HG03565 (cell line): ENCODE measurements around the gene BRD7.
A peak's percentile ranks its signal among the peaks of the same experiment; 100 is the strongest.
"Not testable (repeated sequence)": the region's sequence is repeated elsewhere in the genome, so short reads cannot be mapped to it uniquely, and the experiment has no call there.

Source experiments
- ATAC-seq: cut with Tn5 transposase; IDR thresholded peaks from one replicate; pipeline ENCODE4 v1.9.1; 2021; ENCODE audit warnings: mild to moderate bottlenecking, moderate library complexity; ENCODE audit not compliant: unreplicated experiment

The BRD7 gene

DNA sequence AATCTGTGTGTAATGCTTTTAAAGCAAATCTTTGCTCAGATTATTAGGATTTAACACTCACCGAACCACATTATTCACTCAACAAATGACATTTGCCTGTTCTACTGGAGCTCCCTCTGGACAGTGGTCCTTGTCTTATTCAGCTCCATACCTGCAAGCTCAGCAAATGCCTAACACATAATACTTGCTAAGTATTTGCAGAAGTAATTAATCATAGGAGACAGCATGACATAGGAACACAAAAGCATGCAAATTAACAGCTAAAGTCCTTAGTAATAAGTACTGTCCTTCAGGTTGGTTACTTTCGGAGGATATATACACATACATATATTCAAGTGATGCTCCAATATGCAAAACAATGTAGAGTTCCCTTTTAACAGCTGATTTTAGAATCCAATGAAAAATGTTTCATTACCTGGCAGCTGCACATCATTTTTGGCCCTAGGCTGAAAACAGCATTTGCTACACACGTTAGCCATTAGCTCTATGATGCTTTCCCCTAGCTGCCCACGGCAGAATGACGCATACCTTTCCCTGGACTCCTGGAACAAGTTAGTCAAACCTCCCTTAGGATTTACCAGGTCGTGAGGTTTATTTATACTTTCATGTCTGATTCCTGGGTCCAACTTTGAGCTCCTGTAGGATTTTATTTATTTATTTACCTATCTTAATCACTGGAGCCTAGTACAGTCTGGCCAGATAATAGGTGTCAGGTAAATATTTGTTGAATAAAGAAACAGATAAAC is 8.6 kb downstream of the BRD7 start:
- ATAC-seq, result no peak

GRCh38 chr16:50359626-50360025 is 9.2 kb downstream of the BRD7 start:
- no peak for ATAC-seq

- no peak for ATAC-seq
Observed at GRCh38 chr16:50354629-50355456, 13.9 kb downstream of the BRD7 start.

DNA sequence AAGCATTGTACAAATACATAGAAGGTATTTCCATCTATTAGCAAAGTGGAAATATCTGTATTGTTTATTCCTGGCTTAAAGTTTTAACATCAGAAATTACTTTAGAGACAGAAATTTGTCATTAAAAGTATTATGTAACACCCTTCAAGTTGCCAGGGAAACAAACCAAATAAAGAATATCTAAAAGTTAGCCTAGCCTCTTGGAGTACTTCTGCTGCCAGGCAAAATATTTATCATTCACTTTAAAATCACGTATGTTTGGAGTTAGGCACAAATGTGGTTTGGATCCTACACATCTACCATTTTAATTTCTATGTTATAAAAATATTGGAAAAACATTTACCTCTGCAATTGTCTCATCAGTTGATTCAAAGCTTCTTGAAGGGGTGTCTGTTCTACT is 14.7 kb downstream of the BRD7 start:
- ATAC-seq, result no peak

- no peak for ATAC-seq
Observed at GRCh38 chr16:50351952-50352351, 16.8 kb downstream of the BRD7 start.

- ATAC-seq, result no peak
Observed at GRCh38 chr16:50351116-50351515, 17.7 kb downstream of the BRD7 start.

- ATAC-seq, result not testable (repeated sequence)
Observed at GRCh38 chr16:50345210-50345609, 23.6 kb downstream of the BRD7 start.

DNA sequence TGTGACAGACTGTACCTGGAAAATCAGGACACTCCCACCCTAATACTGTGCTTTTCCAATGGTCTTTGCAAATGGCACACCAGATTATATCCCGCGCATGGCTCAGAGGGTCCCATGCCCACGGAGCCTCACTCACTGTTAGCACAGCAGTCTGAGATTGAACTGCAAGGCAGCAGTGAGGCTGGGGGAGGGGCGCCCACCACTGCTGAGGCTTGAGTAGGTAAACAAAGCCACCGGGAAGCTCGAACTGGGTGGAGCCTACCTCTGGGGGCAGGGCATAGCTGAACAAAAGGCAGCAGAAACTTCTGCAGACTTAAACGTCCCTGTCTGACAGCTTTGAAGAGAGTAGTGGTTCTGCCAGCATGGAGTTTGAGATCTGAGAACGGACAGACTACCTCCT is 25.2 kb downstream of the BRD7 start:
- not testable (repeated sequence) for ATAC-seq

- ATAC-seq, result no peak
Observed at GRCh38 chr16:50340578-50340977, 28.2 kb downstream of the BRD7 start.

DNA sequence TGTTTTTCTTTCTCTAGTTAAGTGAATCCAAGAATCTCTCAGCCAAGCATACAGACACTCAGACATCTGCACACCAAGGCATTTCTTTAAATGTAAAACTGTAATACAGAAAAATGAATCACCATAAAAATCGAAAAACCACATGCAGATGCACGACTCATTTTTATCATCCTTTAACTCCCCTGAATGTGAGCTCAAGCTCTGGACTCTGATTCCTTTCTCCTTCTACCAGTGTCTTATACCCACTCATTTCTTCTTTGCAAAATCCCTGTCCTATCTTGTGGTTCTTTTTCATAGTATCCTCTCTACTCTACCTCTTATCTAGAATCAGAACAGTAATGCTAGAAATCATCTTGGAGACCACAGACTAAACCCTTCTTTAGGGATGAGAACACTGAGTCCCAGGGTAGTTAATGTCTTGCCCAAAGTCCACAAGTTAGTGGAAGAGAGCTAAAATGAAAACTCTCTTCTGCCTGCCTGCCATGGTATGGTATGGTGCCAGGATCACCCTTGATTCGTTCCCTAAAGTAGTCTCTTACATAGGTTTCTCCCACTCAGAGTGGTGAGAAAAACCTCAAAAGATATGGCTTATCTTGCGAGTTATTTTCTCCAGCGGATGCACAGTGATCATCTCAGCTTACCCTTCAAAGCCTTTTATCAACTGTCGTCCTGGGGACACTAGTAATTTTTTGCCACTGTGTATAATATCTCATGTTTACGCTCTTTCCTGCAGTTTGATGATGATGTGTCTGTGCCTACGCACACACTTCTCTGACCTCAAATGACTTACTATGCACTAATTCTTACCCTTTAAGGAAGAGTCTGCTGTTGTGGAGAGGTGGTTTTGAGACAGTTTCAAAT is 30.2 kb downstream of the BRD7 start:
- ATAC-seq, result no peak

DNA sequence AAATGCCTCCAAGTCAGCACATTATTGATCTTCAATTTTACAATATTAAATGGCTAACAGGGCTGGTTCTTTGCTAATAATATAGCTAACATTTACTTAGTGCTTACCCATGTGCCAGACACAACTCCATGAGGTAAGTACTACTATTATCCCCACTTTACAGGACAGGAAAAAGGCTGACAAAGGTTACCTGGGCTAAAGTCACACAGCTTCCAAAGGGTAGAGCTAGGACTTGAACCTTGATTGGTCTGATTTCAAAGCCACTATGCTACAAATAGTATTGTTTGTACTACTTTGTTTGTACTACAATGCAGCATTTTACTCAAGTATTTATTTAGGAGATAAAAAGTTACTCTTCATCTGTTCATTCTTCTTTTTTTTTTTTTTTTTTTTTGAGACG is 31.9 kb downstream of the BRD7 start:
- no peak for ATAC-seq

DNA sequence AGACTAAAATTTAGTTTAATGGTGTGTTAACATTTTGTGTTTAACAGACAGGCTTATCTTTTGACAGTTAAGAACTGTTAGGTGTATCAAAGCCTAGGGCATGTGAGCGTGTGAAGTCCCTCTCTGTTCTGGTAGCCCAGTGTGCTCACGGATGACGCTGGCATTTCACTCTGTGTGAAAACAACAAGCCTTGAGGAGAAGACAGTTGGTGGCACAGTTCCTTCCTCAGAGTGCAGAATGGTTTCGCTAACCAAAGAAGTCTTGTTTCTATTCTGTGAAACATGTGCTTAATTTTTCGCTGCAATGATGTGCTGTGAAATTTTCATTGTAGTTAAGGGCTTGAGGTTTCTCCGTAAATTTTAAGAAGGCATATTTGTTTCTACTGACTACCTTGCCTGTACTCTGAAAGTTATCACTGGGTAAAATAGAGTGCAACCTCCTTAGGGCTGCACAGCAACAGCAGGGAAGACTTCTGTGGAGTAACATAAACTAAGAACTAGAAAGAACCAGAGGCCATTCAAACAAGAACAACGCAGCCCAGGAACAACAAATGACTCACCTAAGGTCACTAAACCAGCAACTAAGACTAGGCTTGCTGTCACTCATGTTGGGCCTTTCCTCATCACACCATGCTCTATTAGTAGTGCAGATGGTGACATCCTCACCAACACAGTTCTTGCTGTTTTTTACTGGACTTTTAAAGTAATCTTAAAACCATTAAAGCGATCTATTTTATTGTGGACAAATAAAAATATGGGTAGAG is 33.4 kb downstream of the BRD7 start:
- ATAC-seq, result peak; percentile 56

GRCh38 chr16:50334106-50334975 is 34.4 kb downstream of the BRD7 start:
- ATAC-seq, result no peak

GRCh38 chr16:50332599-50332998 is 36.2 kb downstream of the BRD7 start:
- ATAC-seq, result no peak

DNA sequence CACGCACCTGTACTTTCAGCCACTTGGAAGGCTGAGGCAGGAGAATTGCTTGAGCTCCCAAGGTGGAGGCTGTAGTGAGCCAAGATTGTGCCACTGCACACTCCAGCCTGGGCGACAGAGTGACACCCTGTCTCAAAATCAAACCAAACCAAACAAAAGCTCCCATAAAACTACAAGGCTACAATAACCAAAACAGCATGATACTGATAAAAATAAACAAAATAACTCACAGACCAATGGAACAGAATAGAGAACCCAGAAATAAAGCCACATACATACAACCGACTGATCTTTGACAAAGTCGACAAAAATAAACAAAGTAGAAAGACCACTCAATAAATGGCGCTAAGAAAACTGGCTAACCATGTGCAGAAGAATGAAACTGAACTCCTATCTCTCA is 37.2 kb downstream of the BRD7 start:
- no peak for ATAC-seq

DNA sequence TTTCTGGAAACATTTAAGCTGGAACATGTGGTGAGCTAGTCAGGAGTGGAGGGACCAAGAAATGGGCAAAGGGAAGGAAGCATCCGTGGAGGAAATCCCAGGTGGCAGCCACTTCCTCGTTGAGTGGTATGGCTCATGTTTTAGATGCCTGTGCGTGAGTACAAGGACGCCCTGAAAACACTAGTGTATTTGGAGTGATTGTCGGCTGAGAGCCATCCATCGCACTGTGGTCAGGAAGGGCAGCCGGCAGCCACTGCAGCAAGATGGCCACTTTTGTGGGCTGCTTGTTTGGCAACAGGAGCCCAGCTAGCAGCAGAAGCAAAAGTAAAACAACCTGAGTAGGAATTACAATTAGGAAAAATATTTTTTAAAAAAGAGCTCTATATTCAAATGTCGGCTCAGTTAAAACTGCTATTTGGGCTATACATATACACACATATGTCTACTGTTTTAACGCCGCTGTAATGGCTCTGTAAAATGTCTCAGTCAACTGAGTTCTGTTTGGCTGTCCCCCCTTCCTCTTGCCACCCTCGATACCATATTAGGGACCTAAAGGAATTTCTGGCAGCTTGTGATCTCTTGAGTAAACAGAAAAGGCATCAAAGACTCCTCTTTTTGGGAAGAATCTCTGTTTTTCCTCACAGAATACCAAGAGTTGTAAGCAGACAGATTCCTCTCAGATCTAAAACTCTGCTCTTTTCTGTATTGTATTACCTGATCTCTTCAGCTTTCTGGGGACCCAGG is 39.2 kb downstream of the BRD7 start:
- ATAC-seq, result no peak

- peak; percentile 44 for ATAC-seq
Observed at GRCh38 chr16:50326835-50327465, 41.8 kb downstream of the BRD7 start.

- no peak for ATAC-seq
Observed at GRCh38 chr16:50326264-50326663, 42.5 kb downstream of the BRD7 start.
